Karpas-422 (cell line): Measurements from ENCODE around the gene UBA3. TPM values are rescaled to one million over a fixed set of nuclear protein-coding genes. Genes with fewer than 3 reads are reported as not detected.

Source experiments
- DNase-seq: peaks from one replicate; pipeline ENCODE4 v3.0.0-alpha.2; 2015
- H2AFZ ChIP-seq: fragments of 200-600 bp; sonication (generic); 2 replicates; pipeline ENCODE4 v1.6.1; 2014; ENCODE audit warnings: antibody characterized with exemption, low read length, mixed read lengths
- H3K27ac ChIP-seq: fragments of 200-600 bp; sonication (generic); 2 replicates; pipeline ENCODE4 v1.5.1; 2014; ENCODE audit warnings: mild to moderate bottlenecking, low read length, moderate library complexity
- H3K27me3 ChIP-seq: fragments of 200-600 bp; sonication (generic); 2 replicates; pipeline ENCODE4 v1.6.1; 2014; ENCODE audit warnings: low read length, mixed read lengths
- H3K36me3 ChIP-seq: fragments of 200-600 bp; sonication (generic); 2 replicates; pipeline ENCODE4 v1.6.1; 2014; ENCODE audit warnings: low read length, mixed read lengths; ENCODE audit not compliant: insufficient read depth
- H3K4me1 ChIP-seq: fragments of 200-600 bp; sonication (generic); 2 replicates; pipeline ENCODE4 v1.6.1; 2014; ENCODE audit warnings: mild to moderate bottlenecking, low read length, mixed read lengths
- H3K4me2 ChIP-seq: fragments of 200-600 bp; sonication (generic); 2 replicates; pipeline ENCODE4 v1.6.1; 2014; ENCODE audit warnings: low read length, low read depth, mild to moderate bottlenecking; ENCODE audit not compliant: poor library complexity, severe bottlenecking
- H3K4me3 ChIP-seq: fragments of 200-600 bp; sonication (generic); 2 replicates; pipeline ENCODE4 v1.5.1; 2014; ENCODE audit warnings: mild to moderate bottlenecking, antibody characterized with exemption, low read length, mixed read lengths
- H3K79me2 ChIP-seq: fragments of 200-600 bp; sonication (generic); 2 replicates; pipeline ENCODE4 v1.6.1; 2014; ENCODE audit warnings: mild to moderate bottlenecking, low read length, mixed read lengths
- H3K9ac ChIP-seq: fragments of 200-600 bp; sonication (generic); 2 replicates; pipeline ENCODE4 v1.6.0; 2014; ENCODE audit warnings: low read length
- H3K9me2 ChIP-seq: fragments of 200-600 bp; sonication (generic), shearing (Covaris generic); replicated peaks from 2 replicates; pipeline ENCODE4 v1.6.0; 2014; ENCODE audit warnings: mild to moderate bottlenecking, low read length, moderate library complexity; ENCODE audit not compliant: insufficient read depth
- H3K9me3 ChIP-seq: fragments of 300-700, 200-600 bp; sonication (generic); 2 replicates; pipeline ENCODE4 v1.6.1; 2014; ENCODE audit warnings: low read length, mixed read lengths
- H4K20me1 ChIP-seq: fragments of 200-600 bp; sonication (generic); 2 replicates; pipeline ENCODE4 v1.6.1; 2014; ENCODE audit warnings: mild to moderate bottlenecking, antibody characterized with exemption, low read length, low read depth; ENCODE audit not compliant: insufficient read depth
- total RNA-seq: library from RNA; depleted of rRNA; stranded (reverse); fragments of >200 nt; shearing (Covaris generic); gene quantifications from 2 replicates; pipeline ENCODE4 v1.2.3, GENCODE V29; 2014; ENCODE audit warnings: low replicate concordance

UBA3 gene
- total RNA-seq, 1 experiment from 2014 or later = 83.2 TPM

GRCh38 chr3:69087030-69087791, 7.0 kb upstream of the UBA3 start:
- Histone ChIP-seq H3K4me3 (no peak overlapping the region), H3K4me2 (peak overlapping the region; percentile 21), H3K9me3 (no peaks in the 10 kb centered on the region), H3K27me3 (no peaks in the 10 kb centered on the region), H3K9me2 (no peaks in the 10 kb centered on the region), H2AFZ (no peak overlapping the region), H3K4me1 (peaks cover 74% of the 10 kb centered on the region), H3K27ac (no peak overlapping the region), H4K20me1 (no peaks in the 10 kb centered on the region), H3K9ac (no peak overlapping the region), H3K36me3 (no peaks in the 10 kb centered on the region), H3K79me2 (peaks cover 25% of the 10 kb centered on the region)
- no peak for DNase-seq

GRCh38 chr3:69085833-69086722, 5.9 kb upstream of the UBA3 start:
- Histone ChIP-seq H3K9ac (peak overlapping the region; percentile 76), H3K9me3 (no peaks in the 10 kb centered on the region), H3K4me1 (peaks cover 74% of the 10 kb centered on the region), H3K4me2 (peak overlapping the region; percentile 80), H3K79me2 (peaks cover 25% of the 10 kb centered on the region), H3K27ac (no peak overlapping the region), H3K9me2 (no peaks in the 10 kb centered on the region), H3K27me3 (no peaks in the 10 kb centered on the region), H2AFZ (no peak overlapping the region), H3K4me3 (peak overlapping the region; percentile 81), H4K20me1 (no peaks in the 10 kb centered on the region), H3K36me3 (no peaks in the 10 kb centered on the region)
- peak; percentile 64 for DNase-seq

GRCh38 chr3:69085168-69085832, 5.1 kb upstream of the UBA3 start:
- H4K20me1 ChIP-seq = no peaks in the 10 kb centered on the region
- peak overlapping the region; percentile 81 for H3K4me3 ChIP-seq
- H3K4me1 ChIP-seq = peaks cover 81% of the 10 kb centered on the region
- H3K4me2 ChIP-seq = peak overlapping the region; percentile 80
- peak overlapping the region; percentile 90 for H2AFZ ChIP-seq
- H3K9me3 ChIP-seq = no peaks in the 10 kb centered on the region
- H3K9me2 ChIP-seq = no peaks in the 10 kb centered on the region
- H3K79me2 ChIP-seq = peaks cover 23% of the 10 kb centered on the region
- H3K27me3 ChIP-seq = no peaks in the 10 kb centered on the region
- H3K27ac ChIP-seq = 0 out of 2 replicates have a peak overlapping the region, but pooled peaks have one; percentile 7
- no peaks in the 10 kb centered on the region for H3K36me3 ChIP-seq
- peak; percentile 47 for DNase-seq
- peak overlapping the region; percentile 76 for H3K9ac ChIP-seq

GRCh38 chr3:69084326-69085167, 4.4 kb upstream of the UBA3 start, which contains the start of gene ARL6IP5:
ARL6IP5 (plus strand) TSS chr3:69084937; CDS start chr3:69085048, 111 bp downstream.
- Histone ChIP-seq H3K36me3 (no peaks in the 10 kb centered on the region), H3K4me1 (peaks cover 76% of the 10 kb centered on the region), H3K4me3 (peak within 1 kb of the TSS; percentile 81), H3K27me3 (no peaks in the 10 kb centered on the region), H4K20me1 (peaks cover 2% of the 10 kb centered on the region; the same call in 1 of the 2 replicates), H2AFZ (peak within 1 kb of the TSS; percentile 90), H3K27ac (peak within 1 kb of the TSS; percentile 81), H3K9me2 (no peaks in the 10 kb centered on the region), H3K9me3 (no peaks in the 10 kb centered on the region), H3K79me2 (peaks cover 24% of the 10 kb centered on the region), H3K4me2 (peak within 1 kb of the TSS; percentile 80), H3K9ac (peak within 1 kb of the TSS; percentile 76)
- DNase-seq = peak; percentile 97

- peak; percentile 87 for DNase-seq
- peaks cover 3% of the 10 kb centered on the region; the same call in 1 of the 2 replicates for H3K36me3 ChIP-seq
- no peaks in the 10 kb centered on the region for H3K9me2 ChIP-seq
- peak overlapping the region; percentile 81 for H3K27ac ChIP-seq
- peak overlapping the region; percentile 80 for H3K4me2 ChIP-seq
- H3K9me3 ChIP-seq = no peaks in the 10 kb centered on the region
- H2AFZ ChIP-seq = peak overlapping the region; percentile 35; the same call in 1 of the 2 replicates
- H3K4me3 ChIP-seq = peak overlapping the region; percentile 30
- H4K20me1 ChIP-seq = peaks cover 3% of the 10 kb centered on the region; the same call in 1 of the 2 replicates
- H3K4me1 ChIP-seq = peaks cover 73% of the 10 kb centered on the region
- H3K9ac ChIP-seq = peak overlapping the region; percentile 47
- H3K27me3 ChIP-seq = no peaks in the 10 kb centered on the region
- H3K79me2 ChIP-seq = peaks cover 32% of the 10 kb centered on the region
Observed at GRCh38 chr3:69082805-69083204, 2.6 kb upstream of the UBA3 start.

GRCh38 chr3:69082361-69082760, 2.2 kb upstream of the UBA3 start:
- DNase-seq = no peak
- H3K27ac ChIP-seq = peak overlapping the region; percentile 81
- H3K27me3 ChIP-seq = no peaks in the 10 kb centered on the region
- H3K9me3 ChIP-seq = no peaks in the 10 kb centered on the region
- H3K9ac ChIP-seq = peak overlapping the region; percentile 47; the same call in 1 of the 2 replicates
- peaks cover 75% of the 10 kb centered on the region for H3K4me1 ChIP-seq
- peak overlapping the region; percentile 80 for H3K4me2 ChIP-seq
- no peaks in the 10 kb centered on the region for H3K9me2 ChIP-seq
- peak overlapping the region; percentile 30; the same call in 1 of the 2 replicates for H3K4me3 ChIP-seq
- H2AFZ ChIP-seq = peak overlapping the region; percentile 60; the same call in 1 of the 2 replicates
- H3K79me2 ChIP-seq = peaks cover 36% of the 10 kb centered on the region
- H3K36me3 ChIP-seq = peaks cover 8% of the 10 kb centered on the region; the same call in 1 of the 2 replicates
- peaks cover 3% of the 10 kb centered on the region; the same call in 1 of the 2 replicates for H4K20me1 ChIP-seq

- Histone ChIP-seq H3K4me1 (peaks cover 73% of the 10 kb centered on the region), H2AFZ (peak overlapping the region; percentile 60; the same call in 1 of the 2 replicates), H3K9me2 (no peaks in the 10 kb centered on the region), H3K9ac (no peak overlapping the region), H3K27ac (peak overlapping the region; percentile 81), H3K36me3 (peaks cover 11% of the 10 kb centered on the region; the same call in 1 of the 2 replicates), H3K9me3 (no peaks in the 10 kb centered on the region), H4K20me1 (peaks cover 3% of the 10 kb centered on the region; the same call in 1 of the 2 replicates), H3K4me3 (no peak overlapping the region), H3K27me3 (no peaks in the 10 kb centered on the region), H3K79me2 (peaks cover 43% of the 10 kb centered on the region), H3K4me2 (peak overlapping the region; percentile 80)
- no peak for DNase-seq
Observed at GRCh38 chr3:69081583-69082262, 1.6 kb upstream of the UBA3 start.
